GM21381 (cell line): ENCODE data around the gene CDSN.
"Not testable (repeated sequence)": the region's sequence is repeated elsewhere in the genome, so short reads cannot be mapped to it uniquely, and the experiment has no call there.

Source experiments
- ATAC-seq: cut with Tn5 transposase; IDR thresholded peaks from one replicate; pipeline ENCODE4 v1.9.1; 2021; ENCODE audit warnings: mild to moderate bottlenecking, moderate library complexity; ENCODE audit not compliant: unreplicated experiment

The CDSN gene, protein sequence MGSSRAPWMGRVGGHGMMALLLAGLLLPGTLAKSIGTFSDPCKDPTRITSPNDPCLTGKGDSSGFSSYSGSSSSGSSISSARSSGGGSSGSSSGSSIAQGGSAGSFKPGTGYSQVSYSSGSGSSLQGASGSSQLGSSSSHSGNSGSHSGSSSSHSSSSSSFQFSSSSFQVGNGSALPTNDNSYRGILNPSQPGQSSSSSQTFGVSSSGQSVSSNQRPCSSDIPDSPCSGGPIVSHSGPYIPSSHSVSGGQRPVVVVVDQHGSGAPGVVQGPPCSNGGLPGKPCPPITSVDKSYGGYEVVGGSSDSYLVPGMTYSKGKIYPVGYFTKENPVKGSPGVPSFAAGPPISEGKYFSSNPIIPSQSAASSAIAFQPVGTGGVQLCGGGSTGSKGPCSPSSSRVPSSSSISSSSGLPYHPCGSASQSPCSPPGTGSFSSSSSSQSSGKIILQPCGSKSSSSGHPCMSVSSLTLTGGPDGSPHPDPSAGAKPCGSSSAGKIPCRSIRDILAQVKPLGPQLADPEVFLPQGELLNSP

DNA sequence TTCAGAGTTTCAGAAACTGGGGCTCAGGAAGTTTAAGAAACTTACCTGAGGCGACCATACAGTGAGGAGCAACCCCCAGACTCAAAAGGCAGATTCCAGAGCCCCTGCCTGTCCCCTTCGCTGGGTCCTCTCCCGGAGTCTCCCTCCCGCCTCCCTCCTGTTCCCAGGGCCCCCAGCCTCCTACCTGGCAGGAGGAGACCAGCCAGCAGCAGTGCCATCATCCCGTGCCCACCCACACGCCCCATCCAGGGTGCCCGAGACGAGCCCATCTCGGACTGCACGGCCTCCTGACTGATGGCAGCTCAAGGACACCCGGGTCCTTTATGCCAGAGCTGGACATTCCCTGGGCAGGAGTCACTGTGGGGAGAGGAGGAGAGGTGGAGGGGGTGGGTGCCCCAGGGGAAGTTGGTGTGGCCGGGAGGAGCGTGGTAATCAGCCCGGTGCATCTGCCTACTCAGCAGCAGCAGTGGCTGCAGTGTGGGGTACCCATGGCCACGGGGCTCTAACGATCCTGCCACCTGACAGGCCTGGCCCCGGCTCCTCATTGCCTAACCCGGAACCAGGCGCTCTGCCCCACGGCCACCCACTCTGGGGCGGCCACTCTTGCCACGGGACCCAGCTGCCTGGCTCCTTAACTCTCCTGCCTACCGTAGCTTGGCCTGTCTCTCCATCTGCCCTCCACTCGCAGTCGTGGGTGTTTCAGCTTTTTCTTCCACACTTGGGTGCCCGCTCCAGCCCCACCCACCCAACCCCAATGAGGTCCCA lies at the start of gene CDSN:
Gene CDSN, minus strand, starts transcription at position 296 of the 765 bp plus-strand sequence. Its CDS starts 27 bp downstream, at position 269.
- ATAC-seq, result no peak

- ATAC-seq, result no peak
Measured at GRCh38 chr6:31169123-31169857, 49.0 kb upstream of the CDSN start.

GRCh38 chr6:31168606-31169005 lies 48.4 kb upstream of the CDSN start:
- ATAC-seq, result no peak

DNA sequence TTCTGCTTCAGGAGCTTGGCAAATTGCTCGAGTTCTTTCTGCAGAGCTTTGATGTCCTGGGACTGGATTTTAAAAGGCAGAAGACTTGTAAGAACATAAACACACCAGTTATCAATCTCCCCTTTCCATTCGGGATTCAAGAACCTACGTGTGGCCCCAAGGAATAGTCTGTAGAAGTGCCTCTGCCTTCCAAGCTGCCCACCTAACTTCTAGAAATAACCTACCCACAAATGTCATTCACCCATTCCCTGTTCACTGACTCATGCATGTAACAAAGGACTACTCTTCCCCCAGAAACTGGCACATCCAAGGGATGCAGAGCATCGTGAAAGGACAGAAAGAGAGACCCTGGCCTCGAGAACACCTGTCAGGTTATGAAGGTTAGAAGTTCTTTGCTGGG lies 45.7 kb upstream of the CDSN start:
- no peak for ATAC-seq

DNA sequence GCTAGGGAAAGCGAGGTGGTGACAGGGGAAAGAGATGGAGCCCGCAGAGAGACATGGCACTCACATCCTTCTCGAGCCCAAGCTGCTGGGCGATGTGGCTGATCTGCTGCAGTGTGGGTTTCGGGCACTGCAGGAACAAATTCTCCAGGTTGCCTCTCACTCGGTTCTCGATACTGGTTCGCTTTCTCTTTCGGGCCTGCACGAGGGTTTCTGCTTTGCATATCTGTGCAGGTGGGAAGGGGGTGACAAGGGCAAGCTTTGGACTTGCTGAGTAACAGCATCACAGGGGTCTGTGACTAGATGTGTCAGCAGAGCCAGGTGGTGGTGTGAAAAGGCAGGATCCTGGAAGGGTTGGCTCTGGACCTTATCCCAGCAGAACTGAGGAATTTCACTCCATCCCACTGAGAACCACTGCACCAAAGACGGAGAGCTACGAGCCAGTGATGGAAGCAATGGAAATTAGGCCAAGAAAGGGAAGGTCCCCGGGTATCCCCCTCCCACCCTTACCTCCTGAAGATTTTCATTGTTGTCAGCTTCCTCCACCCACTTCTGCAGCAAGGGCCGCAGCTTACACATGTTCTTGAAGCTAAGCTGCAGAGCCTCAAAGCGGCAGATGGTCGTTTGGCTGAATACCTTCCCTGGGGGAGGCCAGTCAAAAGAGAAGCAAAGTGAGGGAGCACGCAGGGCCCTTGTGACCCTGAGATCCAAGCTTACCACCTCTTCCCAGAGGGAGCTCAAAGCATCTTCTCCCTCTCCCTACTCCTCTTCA lies 45.0 kb upstream of the CDSN start:
- ATAC-seq, result peak; percentile 48

DNA sequence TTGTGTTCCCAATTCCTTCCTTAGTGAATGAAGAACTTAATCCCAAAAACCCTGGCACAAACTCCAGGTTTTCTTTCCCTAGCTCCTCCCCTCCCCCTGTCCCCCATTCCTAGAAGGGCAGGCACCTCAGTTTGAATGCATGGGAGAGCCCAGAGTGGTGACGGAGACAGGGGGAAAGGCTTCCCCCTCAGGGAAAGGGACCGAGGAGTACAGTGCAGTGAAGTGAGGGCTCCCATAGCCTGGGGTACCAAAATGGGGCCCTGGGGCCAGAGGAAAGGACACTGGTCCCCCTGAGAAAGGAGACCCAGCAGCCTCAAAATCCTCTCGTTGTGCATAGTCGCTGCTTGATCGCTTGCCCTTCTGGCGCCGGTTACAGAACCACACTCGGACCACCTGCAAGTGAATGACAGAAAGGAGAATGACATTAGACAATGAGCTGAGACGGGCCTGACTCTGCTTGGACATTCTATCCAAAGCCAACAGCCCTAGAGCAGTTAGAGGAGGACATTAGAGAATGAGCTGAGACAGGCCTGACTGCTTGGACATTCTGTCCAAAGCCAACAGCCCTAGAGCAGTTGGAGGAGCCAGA lies 44.3 kb upstream of the CDSN start:
- not testable (repeated sequence) for ATAC-seq

GRCh38 chr6:31163922-31164321 lies 43.7 kb upstream of the CDSN start:
- ATAC-seq, result no peak

DNA sequence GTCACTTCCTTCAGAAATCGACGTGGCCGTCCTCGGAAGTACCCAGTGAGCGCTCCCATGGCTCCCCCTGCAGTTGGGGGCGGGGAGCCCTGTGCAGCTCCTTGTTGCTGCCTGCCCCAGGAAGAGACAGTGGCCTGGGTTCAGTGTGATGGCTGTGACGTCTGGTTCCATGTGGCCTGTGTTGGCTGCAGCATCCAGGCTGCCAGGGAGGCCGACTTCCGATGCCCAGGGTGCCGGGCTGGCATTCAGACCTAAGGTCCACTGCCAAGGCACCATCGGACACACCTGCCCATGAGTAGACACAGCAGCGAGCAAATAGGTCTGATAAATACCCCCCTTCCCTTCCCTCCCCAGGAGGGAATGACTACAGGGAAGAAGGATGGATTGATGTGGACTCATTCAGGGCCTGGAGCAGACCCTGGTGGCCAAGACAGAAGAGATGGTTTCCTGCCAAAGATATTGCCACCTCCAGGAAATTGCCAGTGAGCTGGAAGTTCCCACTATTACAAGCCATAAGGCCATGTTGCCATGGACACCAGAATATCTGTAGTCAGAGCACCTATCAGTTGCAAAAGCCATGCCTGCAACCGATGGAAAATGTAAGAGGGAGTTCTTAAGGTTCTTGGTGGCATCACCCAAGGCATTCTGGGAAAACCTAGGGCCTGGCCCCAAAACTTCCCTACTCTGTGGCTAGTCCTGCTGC lies 42.4 kb upstream of the CDSN start:
- no peak for ATAC-seq

DNA sequence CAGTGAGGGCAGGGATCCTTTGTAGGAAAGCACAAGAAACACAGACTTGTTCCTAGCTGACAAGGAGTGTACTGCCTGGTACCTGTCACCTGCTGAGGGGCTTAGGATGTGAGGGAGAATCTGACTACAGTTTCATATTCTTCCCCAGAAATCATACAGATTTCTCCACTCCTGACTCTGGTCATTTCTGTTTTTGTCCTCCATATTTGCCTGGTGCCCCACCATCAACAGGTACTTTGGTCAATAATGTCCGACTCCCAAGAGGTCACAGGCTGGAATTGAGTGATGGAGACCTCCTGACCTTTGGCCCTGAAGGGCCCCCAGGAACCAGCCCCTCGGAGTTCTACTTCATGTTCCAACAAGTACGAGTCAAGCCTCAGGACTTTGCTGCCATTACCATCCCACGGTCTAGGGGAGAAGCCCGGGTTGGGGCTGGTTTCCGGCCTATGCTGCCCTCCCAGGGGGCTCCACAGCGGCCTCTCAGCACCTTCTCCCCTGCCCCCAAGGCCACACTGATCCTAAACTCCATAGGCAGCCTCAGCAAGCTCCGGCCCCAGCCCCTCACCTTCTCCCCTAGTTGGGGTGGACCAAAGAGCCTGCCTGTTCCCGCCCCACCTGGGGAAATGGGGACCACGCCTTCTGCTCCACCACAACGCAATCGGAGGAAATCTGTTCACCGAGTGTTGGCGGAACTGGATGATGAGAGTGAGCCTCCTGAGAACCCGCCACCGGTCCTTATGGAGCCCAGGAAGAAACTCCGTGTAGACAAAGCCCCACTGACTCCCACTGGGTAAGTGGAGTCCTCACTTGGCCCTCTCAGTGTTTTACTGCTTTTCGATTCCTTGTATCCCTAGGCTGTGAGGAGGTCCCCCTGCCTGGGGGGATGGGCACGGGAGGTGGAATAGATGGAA lies 41.2 kb upstream of the CDSN start:
- no peak for ATAC-seq

DNA sequence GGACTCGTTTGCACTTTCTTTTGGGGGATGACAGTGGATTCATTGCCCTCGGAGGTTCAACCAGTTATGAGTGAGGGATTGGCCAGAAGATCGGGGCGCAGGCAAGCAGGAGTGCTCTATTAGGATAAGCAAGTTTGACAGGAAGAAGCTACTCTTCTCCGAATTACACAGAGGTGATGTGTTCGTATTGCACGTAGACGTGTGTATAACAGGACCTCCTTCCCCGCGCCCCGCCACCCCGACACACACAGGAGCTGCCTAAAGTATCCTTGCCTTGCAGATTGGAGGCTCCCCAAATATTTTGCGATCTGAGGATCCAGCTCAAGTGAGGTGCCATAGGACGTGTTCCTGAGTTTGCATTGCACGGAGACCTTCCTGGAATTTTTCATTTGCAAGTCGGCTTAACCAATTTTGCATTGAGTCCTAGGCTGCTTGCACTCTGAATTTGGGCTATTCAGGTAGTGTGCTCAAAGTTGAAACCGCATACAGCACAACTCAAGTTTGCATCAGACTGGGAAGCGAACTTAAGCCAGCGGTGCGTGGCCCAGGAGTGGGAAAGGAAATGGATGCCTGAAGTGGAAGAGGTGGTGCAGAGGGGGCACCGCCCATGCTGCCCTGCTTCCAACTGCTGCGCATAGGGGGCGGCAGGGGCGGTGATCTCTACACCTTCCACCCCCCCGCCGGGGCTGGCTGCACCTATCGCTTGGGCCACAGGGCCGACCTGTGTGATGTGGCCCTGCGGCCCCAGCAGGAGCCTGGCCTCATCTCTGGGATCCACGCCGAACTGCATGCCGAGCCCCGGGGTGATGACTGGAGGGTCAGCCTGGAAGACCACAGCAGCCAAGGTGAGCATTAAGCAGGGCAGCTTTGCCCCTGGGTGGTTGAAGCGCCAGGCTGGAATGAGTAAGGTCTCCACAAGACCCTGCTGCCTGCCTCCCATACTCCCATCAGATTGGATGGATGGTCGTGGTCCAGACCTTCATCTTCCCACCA lies 38.9 kb upstream of the CDSN start:
- no peak for ATAC-seq

DNA sequence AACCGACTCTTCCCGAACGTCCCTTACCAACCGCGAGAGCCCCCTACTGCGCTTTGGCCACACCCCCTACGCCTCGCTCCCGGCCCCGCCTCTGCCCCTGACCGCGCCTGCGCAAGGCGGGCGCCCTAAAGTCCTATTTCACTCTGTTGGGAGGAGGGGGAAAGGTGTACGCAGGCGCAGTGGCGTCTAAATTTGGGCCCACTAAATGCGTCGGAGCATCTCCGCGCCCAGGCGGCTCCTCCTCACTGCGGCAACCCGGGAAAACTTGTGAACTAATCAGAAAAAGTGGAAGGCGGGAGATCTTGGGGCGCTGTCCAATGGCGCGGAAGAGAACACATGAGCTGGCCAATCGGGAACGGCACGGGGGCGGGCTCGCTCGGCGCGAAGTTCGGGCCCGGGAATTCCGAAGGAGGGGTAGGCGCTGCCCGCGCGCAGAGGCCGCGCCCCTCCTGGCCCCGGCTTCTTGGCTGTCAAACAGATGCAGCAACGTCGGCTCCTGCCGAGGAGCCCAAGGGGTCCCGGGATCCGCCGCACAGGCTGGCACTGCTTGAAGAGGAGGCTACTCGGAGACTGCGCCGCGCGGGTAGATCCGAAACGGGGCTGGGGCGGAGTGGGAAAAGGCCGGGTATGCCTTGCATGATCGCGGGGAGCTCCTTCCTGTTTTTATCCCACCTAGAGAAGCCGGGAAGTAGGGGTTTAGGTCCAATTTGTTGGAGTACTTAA lies 38.1 kb upstream of the CDSN start, which contains the start of gene TCF19:
Gene TCF19, plus strand, starts transcription at position 450 of the 723 bp plus-strand sequence. CDS start 881 bp downstream, outside the sequence.
- ATAC-seq, result peak; percentile 82

DNA sequence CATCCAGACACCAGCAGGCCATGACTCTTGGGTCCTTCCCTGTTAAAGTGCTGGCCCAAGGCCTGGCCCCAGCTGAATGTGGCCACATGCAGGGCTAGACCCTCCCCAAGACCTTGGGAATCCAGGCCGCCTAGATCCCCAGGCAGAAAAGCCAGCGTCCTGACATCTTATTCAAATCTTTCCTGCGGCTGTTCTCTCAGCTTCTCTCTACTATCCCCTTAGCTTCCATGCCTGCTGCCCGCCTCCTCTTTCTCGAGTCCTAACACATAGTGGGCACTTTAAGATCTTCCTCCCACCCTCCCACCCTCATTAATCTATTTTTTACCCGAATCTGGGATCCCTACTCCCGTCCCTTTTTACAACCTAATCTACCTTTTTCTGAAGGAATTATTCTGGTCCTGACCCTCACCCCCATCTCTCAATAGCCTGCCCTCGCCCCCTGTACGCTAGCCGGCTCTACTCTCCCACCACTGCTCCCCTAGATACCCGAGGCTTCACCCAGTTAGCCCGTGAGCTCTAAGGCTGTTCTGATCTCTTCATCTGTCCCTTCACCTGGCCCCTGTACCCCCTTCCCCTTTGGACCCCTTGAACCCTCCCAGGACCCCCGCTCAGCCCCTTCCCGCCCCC lies 37.4 kb upstream of the CDSN start, which contains the start of gene CCHCR1:
Gene CCHCR1, minus strand, starts transcription at position 290 of the 627 bp plus-strand sequence. Its CDS starts 202 bp downstream, at position 88.
- no peak for ATAC-seq

DNA sequence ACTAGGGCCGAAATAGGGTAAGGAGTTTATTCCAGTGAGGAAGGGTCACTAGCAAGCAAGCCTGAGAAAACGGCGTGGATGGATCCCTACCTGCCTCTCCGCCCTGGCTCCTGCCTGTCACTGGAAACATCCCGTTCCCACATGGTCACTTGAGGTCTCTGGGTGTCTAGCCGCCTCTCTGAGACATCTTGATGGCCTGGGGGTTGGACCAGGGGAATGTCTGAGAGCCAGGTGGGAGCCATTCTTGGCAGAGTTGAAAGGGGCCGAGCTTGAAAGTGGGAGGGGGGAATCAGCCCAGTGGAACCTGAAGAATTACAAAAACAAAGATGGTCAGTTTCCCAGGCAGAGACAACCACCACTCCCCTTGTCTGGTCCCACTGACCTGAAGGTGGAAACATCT lies 36.4 kb upstream of the CDSN start:
- no peak for ATAC-seq

DNA sequence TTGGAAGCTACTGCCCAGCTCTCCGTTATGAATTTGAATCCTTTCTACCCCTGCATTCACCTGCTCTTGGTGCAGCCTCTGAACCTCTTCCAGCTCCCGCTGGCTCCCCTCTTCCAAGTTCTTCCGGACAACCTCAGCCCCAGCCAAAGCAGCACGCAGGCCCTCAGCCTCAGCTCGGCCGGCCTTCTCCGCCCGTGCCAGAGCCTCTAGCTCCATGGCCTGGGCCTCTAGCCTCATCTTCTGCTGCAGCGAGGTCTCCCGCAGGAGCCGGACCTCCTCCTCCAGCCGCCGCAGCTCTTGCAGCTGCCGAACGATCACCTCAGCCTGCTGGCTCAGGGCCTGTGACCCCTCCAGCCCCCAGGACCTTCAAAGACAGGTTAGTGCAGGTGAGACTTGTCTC lies 34.2 kb upstream of the CDSN start:
- ATAC-seq, result no peak

GRCh38 chr6:31152781-31153180 lies 32.5 kb upstream of the CDSN start:
- ATAC-seq, result no peak
